Measurements from ENCODE around the gene CALCR.

DNA sequence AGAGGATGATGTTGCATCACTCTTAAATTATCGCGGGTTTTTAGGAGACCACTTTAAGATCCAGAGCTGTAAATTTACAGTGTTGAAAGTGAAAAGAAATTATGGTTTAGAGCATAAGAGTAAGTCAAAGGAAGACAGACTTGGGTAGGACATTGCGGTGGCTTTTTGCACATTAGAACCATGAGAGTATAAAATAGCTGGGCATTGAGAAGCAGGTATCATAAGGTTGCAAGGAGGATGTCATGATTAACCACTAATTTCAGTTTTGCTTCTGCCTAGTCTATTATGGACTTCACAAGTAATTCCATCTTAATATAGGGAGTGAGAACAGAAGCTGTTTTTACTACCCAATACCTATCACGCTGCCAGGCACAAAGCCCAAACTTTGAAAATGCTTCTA, 57.7 kb downstream of the CALCR start:
- TF ChIP-seq, protein P1, sequence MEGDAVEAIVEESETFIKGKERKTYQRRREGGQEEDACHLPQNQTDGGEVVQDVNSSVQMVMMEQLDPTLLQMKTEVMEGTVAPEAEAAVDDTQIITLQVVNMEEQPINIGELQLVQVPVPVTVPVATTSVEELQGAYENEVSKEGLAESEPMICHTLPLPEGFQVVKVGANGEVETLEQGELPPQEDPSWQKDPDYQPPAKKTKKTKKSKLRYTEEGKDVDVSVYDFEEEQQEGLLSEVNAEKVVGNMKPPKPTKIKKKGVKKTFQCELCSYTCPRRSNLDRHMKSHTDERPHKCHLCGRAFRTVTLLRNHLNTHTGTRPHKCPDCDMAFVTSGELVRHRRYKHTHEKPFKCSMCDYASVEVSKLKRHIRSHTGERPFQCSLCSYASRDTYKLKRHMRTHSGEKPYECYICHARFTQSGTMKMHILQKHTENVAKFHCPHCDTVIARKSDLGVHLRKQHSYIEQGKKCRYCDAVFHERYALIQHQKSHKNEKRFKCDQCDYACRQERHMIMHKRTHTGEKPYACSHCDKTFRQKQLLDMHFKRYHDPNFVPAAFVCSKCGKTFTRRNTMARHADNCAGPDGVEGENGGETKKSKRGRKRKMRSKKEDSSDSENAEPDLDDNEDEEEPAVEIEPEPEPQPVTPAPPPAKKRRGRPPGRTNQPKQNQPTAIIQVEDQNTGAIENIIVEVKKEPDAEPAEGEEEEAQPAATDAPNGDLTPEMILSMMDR (IDR thresholded peaks at IDR 0.05 in 4 of 5, conservative IDR thresholded peaks at IDR 0.05 in 1 of 5), result no peak
- TF ChIP-seq POLR2A (IDR thresholded peaks at IDR 0.05), result no peak

All from gastrocnemius medialis (tissue), 4 donors.